GM12878 (cell line): ENCODE data around the gene SOBP. TPM values are rescaled to one million over a fixed set of nuclear protein-coding genes. Genes with fewer than 3 reads are reported as not detected.

Experiments used
- ATAC-seq: fragments of 200-7000 bp; cut with Tn5 transposase; 3 replicates; pipeline ENCODE4 v1.9.1; 2020; ENCODE audit warnings: mild to moderate bottlenecking, moderate library complexity
- BruUV-seq: library from RNA; stranded (reverse); fragments of 400-500 nt; replicated peaks from 2 replicates; lab custom pipeline; 2021; lab: Mats Ljungman, UMichigan
- CTCF ChIA-PET: fragments of 300-600 bp; sonication (Branson Sonifier 250); formaldehyde crosslinking; extraction: SDS; loops from one replicate; lab custom pipeline; 2021; ENCODE audit warnings: inconsistent platforms; lab: Yijun Ruan, JAX
- POLR2A ChIA-PET: fragments of 350-600 bp; formaldehyde crosslinking; extraction: SDS; loops from one replicate; lab custom pipeline; 2021; ENCODE audit warnings: inconsistent platforms; lab: Charles Lee
- RAD21 ChIA-PET: fragments of 300-600 bp; sonication (Branson Sonifier 250); formaldehyde crosslinking; loops from one replicate; lab custom pipeline; 2023; ENCODE audit warnings: antibody characterized with exemption; ENCODE audit not compliant: unreplicated experiment; lab: Charles Lee
- SMC1A ChIA-PET: fragments of 300-600 bp; sonication (Branson Sonifier 250); formaldehyde crosslinking; loops from one replicate; lab custom pipeline; 2023; ENCODE audit not compliant: unreplicated experiment, uncharacterized antibody; lab: Charles Lee
- DNase-seq: peaks from one replicate; pipeline ENCODE4 v3.0.0-alpha.2; 2011; ENCODE audit warnings: low read depth, low spot score
- FAIRE-seq: peaks from 3 replicates; lab custom pipeline; 2011; peaks lifted over from hg19 to GRCh38; lab: Jason Lieb, UNC
- H2AFZ ChIP-seq: 2 replicates; pipeline ENCODE4 v1.6.0; 2011; ENCODE audit warnings: low read depth, low read length, control low read depth; ENCODE audit not compliant: control insufficient read depth
- H3K27ac ChIP-seq: 2 replicates; pipeline ENCODE4 v1.5.1; 2011; ENCODE audit warnings: control low read depth; ENCODE audit not compliant: control insufficient read depth, insufficient read depth
- H3K27me3 ChIP-seq, 2 experiments: replicated peaks in 1 of 2; 2 replicates each; pipeline versions ENCODE4 v1.6.0 to v1.6.1; 2011; ENCODE audit warnings: low read length in 1 of 2; ENCODE audit not compliant: control insufficient read depth in 2 of 2, insufficient read depth in 2 of 2
- H3K36me3 ChIP-seq, 2 experiments: 2 replicates each; pipeline ENCODE4 v1.5.1; 2011; ENCODE audit warnings: low read length in 1 of 2; ENCODE audit not compliant: control insufficient read depth in 2 of 2, insufficient read depth in 2 of 2
- H3K4me1 ChIP-seq: 2 replicates; pipeline ENCODE4 v1.6.1; 2011; ENCODE audit warnings: mild to moderate bottlenecking, low read length, moderate library complexity, mixed read lengths; ENCODE audit not compliant: control insufficient read depth, insufficient read depth
- H3K4me2 ChIP-seq: 2 replicates; pipeline ENCODE4 v1.6.0; 2011; ENCODE audit warnings: control low read depth; ENCODE audit not compliant: control insufficient read depth, insufficient read depth
- H3K4me3 ChIP-seq: fragments of 200-600 bp; sonication (generic); 2 replicates; pipeline ENCODE4 v1.5.1; 2016
- H3K79me2 ChIP-seq: 2 replicates; pipeline ENCODE4 v1.6.0; 2011; ENCODE audit warnings: low read length; ENCODE audit not compliant: control insufficient read depth, insufficient read depth
- H3K9ac ChIP-seq: 2 replicates; pipeline ENCODE4 v1.8.0; 2011; ENCODE audit warnings: low read length, control low read depth, mixed read lengths; ENCODE audit not compliant: control insufficient read depth, insufficient read depth
- H3K9me3 ChIP-seq: replicated peaks from 3 replicates; pipeline ENCODE4 v1.5.1; 2011; ENCODE audit warnings: mild to moderate bottlenecking, low read length; ENCODE audit not compliant: control insufficient read depth, insufficient read depth
- H4K20me1 ChIP-seq: 2 replicates; pipeline ENCODE4 v1.6.0; 2011; ENCODE audit not compliant: control insufficient read depth, insufficient read depth
- BHLHE40 ChIP-seq, 2 experiments: fragments of 450-650 bp in 1 of 2; IDR thresholded peaks; 2 replicates each; pipeline ENCODE4 v1.6.1; 2011 to 2017; ENCODE audit warnings: low read depth in 2 of 2, borderline replicate concordance in 1 of 2, improper control_type of control experiment in 1 of 2, low read length in 1 of 2, mild to moderate bottlenecking in 1 of 2
- ESRRA ChIP-seq: IDR thresholded peaks from 2 replicates; pipeline ENCODE4 v1.6.1; 2012; ENCODE audit warnings: mild to moderate bottlenecking, low read length, improper control_type of control experiment
- RB1 ChIP-seq: fragments of 450-650 bp; formaldehyde crosslinking; IDR thresholded peaks from 2 replicates; pipeline ENCODE4 v1.6.1; 2017; ENCODE audit warnings: mild to moderate bottlenecking, borderline replicate concordance
- STAT1 ChIP-seq: fragments of 450-650 bp; conservative IDR thresholded peaks from 2 replicates; pipeline ENCODE4 v1.6.1; 2014; ENCODE audit warnings: antibody characterized with exemption, mild to moderate bottlenecking
- TARDBP ChIP-seq: IDR thresholded peaks from 2 replicates; pipeline ENCODE4 v1.6.1; 2016; ENCODE audit warnings: borderline replicate concordance
- YBX1 ChIP-seq: fragments of 450-650 bp; IDR thresholded peaks from 2 replicates; pipeline ENCODE4 v1.6.1; 2016; ENCODE audit warnings: antibody characterized with exemption
- ZNF207 ChIP-seq: fragments of 450-650 bp; IDR thresholded peaks from 2 replicates; pipeline ENCODE4 v1.6.1; 2014; ENCODE audit warnings: antibody characterized with exemption, mild to moderate bottlenecking, borderline replicate concordance
- WGBS: methylation state at CpG from one replicate; pipeline ENCODE4 v1.1.6; 2016; ENCODE audit warnings: low lambda C conversion rate; ENCODE audit not compliant: insufficient replicate concordance, insufficient coverage; ENCODE audit errors: missing lambda C conversion rate; 5-methylcytosine and 5-hydroxymethylcytosine counted together
- in situ Hi-C: fragments of 300-500 bp; cut with MboI; formaldehyde crosslinking; loops from 9 replicates; pipeline ENCODE4 v1.14.3; 2018; ENCODE audit warnings: mixed read lengths
- intact Hi-C: fragments of 100-400 bp; cut with micrococcal nuclease; formaldehyde crosslinking; loops from one replicate; pipeline ENCODE4 v1.14.2; 2022; ENCODE audit not compliant: unreplicated experiment
- polyA plus RNA-seq, 11 experiments: library from polyadenylated mRNA; depleted of rRNA in 4 of 11; unstranded in 6 of 11; stranded (reverse) in 5 of 11; fragments of >200 nt; fragmentation: Nextera tagmentation in 4 of 11; fragmentation: Illumina TruSeq in 1 of 11; extraction: Ambion mirVana in 4 of 11; extraction: Trizol in 1 of 11; gene quantifications; 1 replicate in 1 of 11; 2 replicates in 10 of 11; pipeline versions ENCODE4 v1.2.1 to v1.2.3, GENCODE V29; 2011 to 2016; ENCODE audit warnings: inconsistent platforms in 2 of 11, missing spikeins in 2 of 11, low read depth in 1 of 11
- total RNA-seq, 4 experiments: library from RNA; depleted of rRNA in 3 of 4; stranded (reverse); fragments of >200 nt in 3 of 4; fragmentation: Illumina TruSeq in 1 of 4; extraction: Trizol in 1 of 4; gene quantifications; 2 replicates each; pipeline versions ENCODE4 v1.2.1 to v1.2.3, GENCODE V29; 2013 to 2021
- TF ChIP-seq, protein P1 (sequence below): fragments of 150-350 bp; IDR thresholded peaks from 2 replicates; pipeline ENCODE4 v1.6.1; 2014; ENCODE audit warnings: mild to moderate bottlenecking, low read depth, low read length

Gene SOBP
- total and polyA plus RNA-seq, 10 of the 15 experiments (the other 5 are each of a cell fraction or from before 2014, with no cell fraction given): 0.49 to 1.9 (median 0.78) TPM

DNA sequence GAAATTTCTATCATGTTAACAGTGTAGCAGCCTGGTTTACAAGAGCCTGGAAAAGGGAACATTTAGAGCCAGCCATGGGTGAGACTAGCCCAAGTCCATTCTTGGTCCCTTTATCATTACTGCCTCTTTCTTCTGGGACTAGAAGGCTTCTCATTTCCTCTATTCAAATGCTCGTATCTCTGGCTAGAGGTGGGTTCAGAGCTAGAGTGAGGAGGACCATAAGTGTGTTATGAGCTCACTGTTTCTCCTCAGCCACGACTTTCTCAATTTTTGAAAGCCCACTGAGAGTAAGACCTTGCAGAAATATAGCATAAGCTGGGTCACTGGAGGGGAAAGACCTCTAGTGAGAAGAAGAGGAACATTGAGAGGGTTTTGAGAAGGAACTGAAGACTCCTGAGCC lies 100.0 kb downstream of the SOBP start:
- intact Hi-C loops (no loop called here), in situ Hi-C loops (no loop called here)
- no peak overlapping the region for H3K27ac ChIP-seq
- POLR2A ChIA-PET: no interaction called here
- RAD21 ChIA-PET: no interaction called here
- H4K20me1 ChIP-seq: no peaks in the 10 kb centered on the region
- no peak overlapping the region for H2AFZ ChIP-seq
- no peaks in the 10 kb centered on the region for H3K36me3 ChIP-seq
- H3K27me3 ChIP-seq: peaks cover 0 to 3% of the 10 kb centered on the region in 2 experiments; a peak in 2 of 4 replicates
- no peaks in the 10 kb centered on the region for H3K4me1 ChIP-seq
- H3K9me3 ChIP-seq: no peaks in the 10 kb centered on the region
- H3K9ac ChIP-seq: no peak overlapping the region
- TF ChIP-seq, protein P1, sequence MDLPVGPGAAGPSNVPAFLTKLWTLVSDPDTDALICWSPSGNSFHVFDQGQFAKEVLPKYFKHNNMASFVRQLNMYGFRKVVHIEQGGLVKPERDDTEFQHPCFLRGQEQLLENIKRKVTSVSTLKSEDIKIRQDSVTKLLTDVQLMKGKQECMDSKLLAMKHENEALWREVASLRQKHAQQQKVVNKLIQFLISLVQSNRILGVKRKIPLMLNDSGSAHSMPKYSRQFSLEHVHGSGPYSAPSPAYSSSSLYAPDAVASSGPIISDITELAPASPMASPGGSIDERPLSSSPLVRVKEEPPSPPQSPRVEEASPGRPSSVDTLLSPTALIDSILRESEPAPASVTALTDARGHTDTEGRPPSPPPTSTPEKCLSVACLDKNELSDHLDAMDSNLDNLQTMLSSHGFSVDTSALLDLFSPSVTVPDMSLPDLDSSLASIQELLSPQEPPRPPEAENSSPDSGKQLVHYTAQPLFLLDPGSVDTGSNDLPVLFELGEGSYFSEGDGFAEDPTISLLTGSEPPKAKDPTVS: no peak
- TF ChIP-seq ZNF207 (no peak), ESRRA (no peak), YBX1 (no peak), STAT1 (no peak), TARDBP (no peak), RB1 (no peak), BHLHE40 (IDR thresholded peaks at IDR 0.05; ENCODE audit: borderline replicate concordance in 1 of 2, low read depth in 2 of 2, low read length in 1 of 2) (no peak)
- H3K4me2 ChIP-seq: no peak overlapping the region
- no peak overlapping the region for H3K4me3 ChIP-seq
- ATAC-seq (no peak; the same call in 1 of the 3 replicates), DNase-seq (no peak), FAIRE-seq (no peak)
- WGBS: 0% methylated on average over 2 of the region's 2 CpGs
- CTCF ChIA-PET: no interaction called here
- H3K79me2 ChIP-seq: no peaks in the 10 kb centered on the region
- SMC1A ChIA-PET: no interaction called here
- BruUV-seq: no TSS peak
